Stomach smooth muscle (tissue), 2 donors: Measurements from ENCODE around the gene TRAPPC1.
A peak's percentile ranks its signal among the peaks of the same experiment; 100 is the strongest.
"Not testable (repeated sequence)": the region's sequence is repeated elsewhere in the genome, so short reads cannot be mapped to it uniquely, and the experiment has no call there.

Source experiments
- H3K27ac ChIP-seq: one replicate; pipeline ENCODE4 v1.7.0; 2013; ENCODE audit warnings: mild to moderate bottlenecking, low read length, inconsistent platforms
- H3K27me3 ChIP-seq, 2 donors: one replicate each; pipeline ENCODE4 v1.7.0; 2013; ENCODE audit warnings: low read length in 2 of 2; ENCODE audit not compliant: insufficient read depth in 2 of 2, control insufficient read depth in 1 of 2
- H3K36me3 ChIP-seq, 2 donors: one replicate each; pipeline ENCODE4 v1.7.0; 2013; ENCODE audit warnings: low read length in 2 of 2; ENCODE audit not compliant: control insufficient read depth in 2 of 2, insufficient read depth in 2 of 2
- H3K4me1 ChIP-seq: one replicate; pipeline ENCODE4 v1.7.0; 2013; ENCODE audit warnings: low read length; ENCODE audit not compliant: control insufficient read depth, insufficient read depth
- H3K4me3 ChIP-seq, 2 donors: one replicate each; pipeline ENCODE4 v1.7.0; 2013; ENCODE audit warnings: low read length in 2 of 2
- H3K9ac ChIP-seq, 2 donors: one replicate each; pipeline ENCODE4 v1.7.0; 2013; ENCODE audit warnings: low read length in 2 of 2, mild to moderate bottlenecking in 1 of 2
- H3K9me3 ChIP-seq, 2 donors: one replicate each; pipeline ENCODE4 v1.7.0; 2013; ENCODE audit warnings: low read length in 2 of 2; ENCODE audit not compliant: control insufficient read depth in 2 of 2
- donor health status: healthy.
- donor health status: Pancreatic carcinoma.

The TRAPPC1 gene

GRCh38 chr17:7956228-7956965 lies 24.7 kb upstream of the TRAPPC1 start:
- Histone ChIP-seq H3K36me3 (no peaks in the 10 kb centered on the region), H3K9ac (peak overlapping the region in 1 of 2 donors; percentile 42), H3K27me3 (no peaks in the 10 kb centered on the region), H3K4me1 (peaks cover 20% of the 10 kb centered on the region), H3K9me3 (no peaks in the 10 kb centered on the region), H3K4me3 (no peak overlapping the region), H3K27ac (peak overlapping the region; percentile 46)

GRCh38 chr17:7955414-7956227 lies 23.9 kb upstream of the TRAPPC1 start:
- Histone ChIP-seq H3K4me1 (peaks cover 20% of the 10 kb centered on the region), H3K36me3 (no peaks in the 10 kb centered on the region), H3K4me3 (no peak overlapping the region), H3K9me3 (no peaks in the 10 kb centered on the region), H3K27ac (peak overlapping the region; percentile 46), H3K9ac (peak overlapping the region in 1 of 2 donors; percentile 16), H3K27me3 (no peaks in the 10 kb centered on the region)

GRCh38 chr17:7953266-7953665 lies 21.5 kb upstream of the TRAPPC1 start:
- H3K4me1 ChIP-seq, result peaks cover 20% of the 10 kb centered on the region
- not testable (repeated sequence) for H3K4me3 ChIP-seq, H3K27me3 ChIP-seq, H3K9me3 ChIP-seq, H3K36me3 ChIP-seq, H3K9ac ChIP-seq, H3K27ac ChIP-seq

- peak overlapping the region; percentile 76 for H3K27ac ChIP-seq
- no peaks in the 10 kb centered on the region for H3K27me3 ChIP-seq
- H3K9ac ChIP-seq, result peak overlapping the region in 1 of 2 donors; percentile 50
- no peaks in the 10 kb centered on the region for H3K9me3 ChIP-seq
- H3K4me3 ChIP-seq, result peak overlapping the region in 1 of 2 donors; percentile 9
- peaks cover 15 to 23% of the 10 kb centered on the region in 2 donors for H3K36me3 ChIP-seq
- peaks cover 16% of the 10 kb centered on the region for H3K4me1 ChIP-seq
Observed at GRCh38 chr17:7951143-7951792, 19.5 kb upstream of the TRAPPC1 start.

GRCh38 chr17:7950578-7950977 lies 18.8 kb upstream of the TRAPPC1 start:
- no peak overlapping the region for H3K4me3 ChIP-seq
- no peaks in the 10 kb centered on the region for H3K27me3 ChIP-seq
- no peaks in the 10 kb centered on the region for H3K9me3 ChIP-seq
- no peak overlapping the region for H3K9ac ChIP-seq
- H3K4me1 ChIP-seq, result peaks cover 10% of the 10 kb centered on the region
- peaks cover 22 to 30% of the 10 kb centered on the region in 2 donors for H3K36me3 ChIP-seq
- H3K27ac ChIP-seq, result no peak overlapping the region

GRCh38 chr17:7947651-7948050 lies 15.9 kb upstream of the TRAPPC1 start:
- H3K36me3 ChIP-seq, result peaks cover 43 to 48% of the 10 kb centered on the region in 2 donors
- no peak overlapping the region for H3K27ac ChIP-seq
- H3K9me3 ChIP-seq, result no peaks in the 10 kb centered on the region
- peaks cover 4% of the 10 kb centered on the region for H3K4me1 ChIP-seq
- no peaks in the 10 kb centered on the region for H3K27me3 ChIP-seq
- H3K9ac ChIP-seq, result no peak overlapping the region
- H3K4me3 ChIP-seq, result no peak overlapping the region

GRCh38 chr17:7946441-7946840 lies 14.7 kb upstream of the TRAPPC1 start:
- H3K4me3 ChIP-seq, result no peak overlapping the region
- no peaks in the 10 kb centered on the region for H3K9me3 ChIP-seq
- peaks cover under 1% of the 10 kb centered on the region for H3K4me1 ChIP-seq
- H3K9ac ChIP-seq, result no peak overlapping the region
- H3K27me3 ChIP-seq, result no peaks in the 10 kb centered on the region
- no peak overlapping the region for H3K27ac ChIP-seq
- H3K36me3 ChIP-seq, result peaks cover 48% of the 10 kb centered on the region in 2 donors

- Histone ChIP-seq H3K27ac (no peak overlapping the region), H3K9ac (no peak overlapping the region), H3K36me3 (peaks cover 48 to 53% of the 10 kb centered on the region in 2 donors), H3K27me3 (no peaks in the 10 kb centered on the region), H3K4me3 (no peak overlapping the region), H3K9me3 (no peaks in the 10 kb centered on the region), H3K4me1 (no peaks in the 10 kb centered on the region)
Observed at GRCh38 chr17:7945651-7946050, 13.9 kb upstream of the TRAPPC1 start.

GRCh38 chr17:7944326-7944725 lies 12.6 kb upstream of the TRAPPC1 start:
- peaks cover 53 to 62% of the 10 kb centered on the region in 2 donors for H3K36me3 ChIP-seq

GRCh38 chr17:7943291-7943690 lies 11.5 kb upstream of the TRAPPC1 start:
- Histone ChIP-seq H3K4me1 (no peaks in the 10 kb centered on the region), H3K27me3 (no peaks in the 10 kb centered on the region), H3K4me3 (no peak overlapping the region), H3K9me3 (no peaks in the 10 kb centered on the region), H3K9ac (no peak overlapping the region), H3K36me3 (peaks cover 48 to 60% of the 10 kb centered on the region in 2 donors), H3K27ac (no peak overlapping the region)

More at GRCh38 chr17:7944326-7944725, 12.6 kb upstream of the TRAPPC1 start:
- Histone ChIP-seq H3K4me1 (no peaks in the 10 kb centered on the region), H3K4me3 (no peak overlapping the region), H3K27ac (no peak overlapping the region), H3K9ac (no peak overlapping the region), H3K9me3 (no peaks in the 10 kb centered on the region), H3K27me3 (no peaks in the 10 kb centered on the region)
